Cortex of kidney (tissue), 1 donor: ENCODE data around the gene FRMD7.
"Not testable (repeated sequence)": the region's sequence is repeated elsewhere in the genome, so short reads cannot be mapped to it uniquely, and the experiment has no call there.

ENCODE experiments used
- DNase-seq: peaks from one replicate; lab custom pipeline; 2025; lab: John Stamatoyannopoulos, UW

FRMD7 gene, protein sequence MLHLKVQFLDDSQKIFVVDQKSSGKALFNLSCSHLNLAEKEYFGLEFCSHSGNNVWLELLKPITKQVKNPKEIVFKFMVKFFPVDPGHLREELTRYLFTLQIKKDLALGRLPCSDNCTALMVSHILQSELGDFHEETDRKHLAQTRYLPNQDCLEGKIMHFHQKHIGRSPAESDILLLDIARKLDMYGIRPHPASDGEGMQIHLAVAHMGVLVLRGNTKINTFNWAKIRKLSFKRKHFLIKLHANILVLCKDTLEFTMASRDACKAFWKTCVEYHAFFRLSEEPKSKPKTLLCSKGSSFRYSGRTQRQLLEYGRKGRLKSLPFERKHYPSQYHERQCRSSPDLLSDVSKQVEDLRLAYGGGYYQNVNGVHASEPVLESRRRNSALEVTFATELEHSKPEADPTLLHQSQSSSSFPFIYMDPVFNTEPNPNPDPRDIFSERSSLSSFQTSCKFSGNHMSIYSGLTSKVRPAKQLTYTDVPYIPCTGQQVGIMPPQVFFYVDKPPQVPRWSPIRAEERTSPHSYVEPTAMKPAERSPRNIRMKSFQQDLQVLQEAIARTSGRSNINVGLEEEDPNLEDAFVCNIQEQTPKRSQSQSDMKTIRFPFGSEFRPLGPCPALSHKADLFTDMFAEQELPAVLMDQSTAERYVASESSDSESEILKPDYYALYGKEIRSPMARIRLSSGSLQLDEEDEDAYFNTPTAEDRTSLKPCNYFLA

DNA sequence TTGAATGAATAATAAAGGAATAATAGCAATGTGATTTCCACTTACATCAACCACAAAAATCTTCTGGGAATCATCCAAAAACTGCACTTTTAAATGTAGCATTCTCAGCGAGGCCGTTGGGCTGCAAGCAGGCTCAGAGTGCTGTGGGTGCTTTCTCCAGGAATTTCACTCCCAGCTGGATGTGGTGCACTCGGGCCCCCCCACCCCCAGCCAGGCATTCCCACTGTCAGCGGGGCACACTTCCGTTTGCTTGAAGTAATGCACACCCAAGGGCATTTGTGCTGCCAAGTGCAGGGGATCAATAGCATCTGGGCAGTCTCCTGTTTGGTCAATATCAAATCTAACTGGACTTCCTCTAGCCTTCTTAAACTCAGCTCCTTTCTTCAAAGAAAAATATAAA is at the start of gene FRMD7:
FRMD7 (minus strand) TSS at position 278 of the 400 bp plus-strand sequence; CDS start at position 102, 176 bp downstream.
- DNase-seq: no peak

DNA sequence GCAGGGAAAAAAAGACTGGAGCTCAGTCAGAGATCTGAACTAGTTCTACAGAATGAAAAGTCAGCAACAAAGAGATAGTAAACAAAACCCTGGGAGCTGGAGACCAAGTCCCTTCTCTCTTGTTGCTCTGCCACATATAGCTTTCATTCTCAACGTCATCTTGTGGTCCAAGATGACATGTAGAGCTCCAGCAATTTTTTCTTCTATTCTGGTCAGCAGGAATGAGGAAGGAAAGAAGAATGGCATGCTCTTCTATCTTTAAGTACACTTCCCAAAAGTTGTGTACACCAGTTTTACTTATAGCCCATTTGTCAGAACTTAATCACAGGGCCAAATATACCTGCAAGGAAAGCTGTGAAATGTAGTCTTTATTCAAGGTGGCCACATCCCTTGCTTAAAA is 45.8 kb upstream of the FRMD7 start:
- DNase-seq: no peak

DNA sequence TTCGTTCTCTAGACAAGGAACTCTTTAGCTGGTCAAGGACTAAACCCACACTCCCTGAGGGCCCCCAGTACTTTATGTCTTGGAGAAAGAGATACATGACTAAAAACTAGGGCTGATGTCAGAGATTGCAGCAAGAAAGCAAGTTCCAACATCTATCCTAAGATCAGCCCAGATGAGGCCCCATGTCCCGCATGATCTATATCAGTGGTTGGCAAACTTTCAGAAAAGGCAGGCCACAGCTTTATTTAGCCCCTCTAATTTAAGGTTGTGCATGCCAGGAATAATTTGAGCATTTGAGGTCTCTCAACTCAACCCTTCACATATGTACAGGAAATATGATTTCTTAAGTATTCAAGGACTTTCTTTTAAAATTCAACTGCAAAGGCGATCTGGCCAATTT is 44.1 kb upstream of the FRMD7 start:
- DNase-seq: no peak

DNA sequence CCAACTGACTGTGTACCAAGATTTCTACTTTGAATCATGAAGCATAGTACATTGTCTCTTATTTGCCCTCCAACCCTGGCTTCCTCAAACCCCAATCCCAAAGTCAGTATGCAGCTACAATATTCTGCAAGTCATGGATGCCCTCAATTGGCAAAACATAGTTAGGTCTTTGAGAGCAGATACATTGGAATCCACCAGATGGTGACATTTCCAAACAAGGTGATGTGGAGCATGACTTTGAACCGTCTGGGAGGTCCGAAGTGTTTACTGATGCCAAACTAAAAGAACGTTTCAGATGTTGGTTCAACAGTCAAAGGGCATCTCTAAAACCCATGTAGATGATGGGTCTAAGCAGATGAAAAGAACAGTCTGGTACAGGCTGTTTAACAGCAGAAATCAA is 43.7 kb upstream of the FRMD7 start:
- DNase-seq: no peak

DNA sequence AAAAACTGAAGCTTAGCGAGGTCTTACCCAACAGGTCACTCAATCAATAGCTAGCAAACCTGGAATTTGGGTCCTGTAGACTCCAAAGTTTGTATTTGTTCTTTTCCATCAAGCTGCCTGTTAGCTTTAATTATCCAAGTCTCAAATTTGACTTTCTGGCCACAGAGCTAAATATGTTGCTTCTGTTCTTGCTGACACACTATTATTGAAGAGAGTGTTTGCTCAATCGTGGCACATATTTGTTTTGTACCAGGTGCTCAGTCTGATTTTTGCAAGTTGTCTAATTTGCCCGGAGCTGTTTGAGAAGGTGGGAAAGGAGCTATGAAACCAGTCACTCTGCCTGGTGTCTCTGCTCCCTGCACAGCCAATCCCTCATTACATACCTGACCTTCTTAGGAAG is 41.7 kb upstream of the FRMD7 start:
- DNase-seq: no peak

DNA sequence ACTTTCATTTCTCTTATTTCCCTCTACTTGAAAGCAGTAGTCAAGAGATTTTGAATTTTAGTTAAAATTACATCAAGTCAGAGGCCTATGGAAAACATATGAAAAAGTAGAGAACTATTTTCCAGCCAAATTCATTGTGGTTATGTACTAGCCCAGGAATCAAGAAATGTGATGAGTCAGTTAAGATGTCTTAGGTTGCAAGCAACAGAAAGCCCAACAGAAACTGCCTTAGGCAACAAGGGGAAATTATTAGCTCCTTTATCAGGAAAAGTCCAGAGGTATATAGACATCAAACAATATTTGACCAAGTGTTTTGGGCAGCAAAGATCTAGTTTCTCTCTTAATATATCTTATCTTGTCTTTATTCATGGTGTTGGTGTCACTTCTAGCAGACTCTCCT is 37.8 kb upstream of the FRMD7 start:
- no peak for DNase-seq

DNA sequence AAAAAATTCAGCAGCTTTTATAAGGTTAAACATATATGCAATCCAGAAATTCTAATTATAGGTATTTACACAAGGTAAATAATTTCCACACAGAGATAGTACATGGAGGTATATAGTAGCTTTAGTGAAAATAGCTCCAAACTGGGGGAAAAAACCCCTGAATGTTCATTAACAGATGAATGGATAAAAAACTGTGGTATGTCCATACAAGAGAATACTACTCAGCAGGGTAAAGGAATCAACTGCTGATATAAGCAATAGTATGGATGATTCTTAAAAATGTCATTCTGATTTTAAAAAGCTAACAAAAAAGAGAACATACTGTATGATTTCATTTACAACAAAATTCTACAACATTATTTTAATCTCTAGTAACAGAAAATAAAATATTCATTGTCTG is 37.2 kb upstream of the FRMD7 start:
- no peak for DNase-seq

DNA sequence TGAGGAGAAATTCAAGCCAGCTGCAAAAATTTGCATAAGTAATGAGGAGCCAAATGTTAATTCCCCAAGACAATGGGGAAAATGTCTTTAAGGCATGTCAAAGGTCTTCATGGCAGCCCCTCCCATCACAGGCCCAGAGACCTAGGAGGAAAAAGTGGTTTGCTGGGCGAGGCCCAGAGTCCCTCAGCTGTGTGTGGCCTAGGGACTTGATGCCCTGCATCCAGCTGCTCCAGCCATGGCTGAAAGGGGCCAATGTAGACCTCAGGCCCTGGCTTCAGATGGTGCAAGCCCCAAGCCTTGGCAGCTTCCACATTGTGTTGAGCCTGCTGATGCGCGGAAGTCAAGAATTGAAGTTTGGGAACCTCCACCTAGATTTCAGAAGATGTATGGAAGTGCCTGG is 35.3 kb upstream of the FRMD7 start:
- not testable (repeated sequence) for DNase-seq

DNA sequence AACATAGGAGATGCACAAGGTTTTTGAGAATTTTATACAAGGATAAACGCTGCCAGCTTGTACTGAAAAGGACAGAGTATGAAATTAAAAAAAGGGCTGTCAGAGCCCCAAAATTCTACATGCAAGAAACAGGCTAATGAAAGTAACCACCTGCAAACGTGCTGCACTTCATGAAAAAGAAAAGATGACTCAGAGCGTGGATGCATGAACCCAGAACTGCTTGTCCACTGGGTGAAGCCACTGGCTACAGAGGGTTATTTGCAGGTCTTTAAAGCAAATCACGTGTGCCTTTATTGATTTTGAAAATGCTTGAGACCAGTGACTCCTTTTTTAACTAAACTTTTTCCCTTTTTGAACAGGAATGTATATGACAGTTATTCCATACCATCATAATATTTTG is 25.3 kb upstream of the FRMD7 start:
- DNase-seq: no peak

DNA sequence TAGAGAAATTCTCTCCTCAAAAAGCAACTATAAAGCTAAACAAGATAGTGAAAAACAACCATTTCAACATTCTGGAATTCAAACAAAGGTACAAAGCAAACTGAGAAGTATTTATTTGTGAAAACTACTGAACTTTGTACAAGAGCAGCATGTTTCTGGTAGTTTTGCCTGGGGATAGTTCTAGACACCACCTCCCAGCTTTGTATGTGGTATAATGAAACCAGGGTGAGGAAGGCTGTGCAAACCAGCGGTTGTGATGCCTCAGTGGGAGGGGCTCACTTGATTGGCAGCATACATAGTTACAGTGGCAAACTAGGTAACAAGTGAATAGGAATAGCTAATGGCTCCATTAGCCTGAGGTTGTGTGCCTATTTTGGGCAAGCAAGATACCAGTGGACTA is 18.6 kb upstream of the FRMD7 start:
- DNase-seq: no peak

DNA sequence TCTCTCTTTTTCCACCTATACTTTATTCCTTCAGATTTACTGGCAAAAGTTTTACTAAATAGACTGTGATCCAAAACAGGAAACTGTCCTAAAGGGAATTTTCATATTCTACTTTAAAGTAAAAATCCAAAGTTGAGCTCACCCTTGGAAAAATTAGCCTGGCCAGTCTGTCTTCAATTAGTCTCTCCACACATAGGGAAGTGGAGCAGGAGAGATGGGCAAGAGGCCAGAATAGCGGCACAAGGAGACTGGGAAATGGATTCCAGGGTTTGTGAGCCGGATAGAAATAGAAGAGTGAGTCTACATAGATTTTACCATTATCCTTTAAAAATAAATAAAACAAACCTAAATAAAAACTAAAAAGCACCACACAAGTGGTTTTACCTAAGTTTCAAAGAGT is 16.2 kb upstream of the FRMD7 start:
- DNase-seq: no peak

DNA sequence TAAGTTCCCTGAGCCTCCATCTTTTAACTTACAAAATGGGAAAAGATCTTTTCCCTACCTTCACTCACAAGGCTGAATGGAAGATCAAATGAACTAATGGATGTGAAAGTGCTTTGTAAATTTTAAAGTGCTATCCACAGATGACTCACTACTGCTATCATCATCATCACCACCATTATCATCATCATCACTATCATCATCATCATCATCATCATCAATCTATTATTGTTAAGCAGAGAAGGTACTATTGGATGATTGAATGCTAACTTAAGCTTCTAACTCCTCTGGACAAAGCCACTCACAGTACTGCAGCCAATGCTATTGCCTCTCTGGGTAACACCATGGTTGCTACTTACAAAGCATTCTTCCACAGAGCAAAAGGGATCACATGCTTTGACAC is 1.9 kb downstream of the FRMD7 start:
- DNase-seq: no peak

DNA sequence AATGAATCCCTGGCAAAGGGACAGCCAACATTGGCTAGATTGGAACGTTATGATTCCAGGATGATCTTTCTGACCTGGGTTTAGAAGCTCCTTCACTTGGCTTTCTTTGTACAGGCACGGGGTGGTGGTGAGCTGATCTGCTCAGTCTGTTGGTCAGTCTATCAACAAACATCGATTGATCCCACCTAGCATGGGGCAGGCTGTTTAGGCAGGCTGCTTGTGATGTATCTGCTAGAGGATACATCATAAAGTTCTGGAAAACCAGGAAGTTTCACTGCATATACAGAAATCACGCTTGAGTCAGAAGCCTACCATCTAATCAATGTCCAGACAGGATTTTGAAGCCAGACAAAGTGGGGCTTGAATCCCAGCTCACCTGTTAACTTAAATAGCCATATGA is 6.9 kb downstream of the FRMD7 start:
- no peak for DNase-seq

DNA sequence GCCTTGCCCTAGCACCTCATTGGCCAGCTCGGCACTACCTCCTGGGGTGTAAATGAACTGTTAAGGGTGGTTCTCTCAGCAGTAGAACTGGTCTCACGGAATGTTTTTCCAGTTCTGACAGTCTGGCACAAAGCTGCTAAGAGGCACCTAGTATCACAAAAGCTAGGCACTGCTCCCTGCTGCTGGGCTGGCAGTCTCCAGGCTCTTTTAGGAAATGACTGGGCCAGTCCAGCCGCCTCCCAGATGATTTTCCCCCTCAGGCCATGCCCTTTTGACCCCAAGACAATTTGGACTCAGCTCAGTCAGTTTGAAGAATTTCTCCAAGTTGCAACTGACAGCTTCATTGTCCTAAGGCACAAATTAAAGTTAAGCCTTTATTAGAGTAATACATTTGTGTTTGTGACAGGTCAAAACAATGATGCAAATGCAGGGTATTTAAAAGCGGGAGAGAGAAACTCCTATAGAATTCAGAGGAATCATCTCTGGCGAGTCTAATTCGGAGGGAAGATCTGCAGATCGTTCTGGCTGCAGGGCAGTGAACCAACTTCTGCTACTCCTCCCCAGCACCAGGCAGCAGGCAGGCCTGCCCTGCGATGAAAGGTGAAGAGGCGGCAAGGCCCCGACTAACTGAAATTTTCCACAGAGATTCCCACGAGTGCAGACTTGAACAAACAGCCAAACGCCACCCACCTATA is 7.9 kb downstream of the FRMD7 start:
- no peak for DNase-seq

DNA sequence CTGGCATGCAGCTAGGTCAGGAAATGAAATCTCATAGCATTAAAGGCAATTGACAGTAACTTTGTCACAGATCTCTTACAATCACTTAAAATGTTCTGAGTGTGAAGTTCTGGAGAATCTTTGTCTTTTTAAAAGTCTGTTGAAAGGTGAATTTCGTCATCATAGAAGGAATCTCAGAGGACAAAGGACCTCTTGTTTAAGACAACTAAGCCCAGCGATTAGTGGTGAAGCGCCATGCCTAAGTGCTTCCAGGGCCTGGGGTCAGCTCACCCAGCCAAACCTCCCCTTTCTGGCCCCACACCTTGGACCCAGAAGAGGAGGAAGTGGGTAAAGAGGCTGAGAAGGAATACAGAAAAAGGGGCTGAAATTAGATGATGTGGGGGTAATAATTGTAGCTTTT is 8.5 kb downstream of the FRMD7 start:
- DNase-seq: no peak

DNA sequence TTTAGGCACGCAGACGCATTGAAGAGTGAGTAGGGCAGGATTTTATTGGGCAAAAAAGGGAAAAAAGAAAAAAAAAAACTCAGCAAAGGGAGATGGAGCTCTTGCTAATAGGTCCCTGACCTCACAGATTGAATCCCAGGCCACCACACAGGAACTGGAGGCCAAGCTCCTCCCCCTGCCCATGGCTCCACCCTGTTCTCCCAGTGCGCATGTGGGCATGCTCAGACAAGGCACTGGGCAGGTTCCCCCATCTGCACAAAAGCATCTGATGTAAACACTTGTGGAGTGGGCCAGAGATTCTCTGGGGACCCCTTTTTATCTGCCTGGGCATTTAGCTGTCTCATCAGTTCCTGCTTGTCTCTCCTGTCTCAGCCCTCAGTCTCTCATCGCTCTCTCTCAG is 9.5 kb downstream of the FRMD7 start:
- DNase-seq: no peak

DNA sequence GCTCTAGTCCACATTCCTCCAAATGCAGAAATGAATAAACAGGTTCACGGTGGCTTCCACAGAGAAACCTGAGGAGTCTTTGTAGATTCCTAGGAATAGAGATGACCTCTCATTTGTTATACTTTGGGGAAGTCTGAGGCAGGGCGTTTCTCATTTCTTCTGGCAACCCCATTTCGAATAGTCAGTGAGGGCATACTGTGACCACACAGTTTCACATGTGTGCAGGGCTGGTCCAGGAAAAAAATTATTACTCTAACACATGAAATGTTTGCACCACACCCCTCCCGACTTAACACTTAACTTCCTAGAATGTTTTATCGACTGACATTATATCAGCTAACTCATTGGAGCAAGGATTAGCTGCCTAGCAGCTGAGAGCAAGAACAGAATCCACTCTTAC is 12.0 kb downstream of the FRMD7 start:
- no peak for DNase-seq

DNA sequence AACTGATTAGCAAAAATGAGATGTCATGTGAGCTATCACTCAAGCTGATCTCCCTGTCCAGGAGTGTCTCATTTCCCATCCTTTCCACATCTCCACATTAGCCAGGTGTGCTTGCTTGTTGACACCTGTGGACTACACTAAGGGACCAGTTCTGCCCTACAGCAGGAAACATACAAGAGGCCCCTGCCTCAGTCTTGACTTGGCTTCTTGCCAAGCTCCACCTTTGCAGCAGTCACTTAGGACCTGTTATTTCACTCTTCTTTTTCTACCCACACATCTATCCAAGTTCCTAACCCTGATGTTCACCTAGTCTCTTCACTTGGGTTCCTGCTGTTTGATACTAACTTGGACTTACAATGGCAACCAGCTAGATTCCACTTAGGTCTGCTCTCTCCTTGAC is 13.2 kb downstream of the FRMD7 start:
- DNase-seq: no peak

DNA sequence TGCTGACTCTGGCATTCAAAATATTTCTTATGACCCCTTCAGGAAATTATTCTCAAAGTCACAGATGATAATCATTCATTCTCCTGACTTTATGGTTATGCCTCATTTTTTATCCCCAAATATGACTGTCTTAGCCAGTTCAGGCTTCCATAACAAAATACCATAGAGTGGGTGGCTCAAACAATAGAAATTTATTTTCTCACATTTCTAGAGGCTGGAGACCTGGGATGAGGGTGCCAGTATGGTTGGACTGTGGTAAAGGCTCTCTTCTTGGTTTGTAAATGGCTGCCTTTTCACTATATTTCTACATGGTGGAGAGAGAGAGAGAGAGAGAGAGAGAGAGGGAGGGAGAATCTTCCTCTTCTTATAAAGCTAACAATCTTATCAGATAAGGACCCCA is 20.5 kb downstream of the FRMD7 start:
- no peak for DNase-seq

DNA sequence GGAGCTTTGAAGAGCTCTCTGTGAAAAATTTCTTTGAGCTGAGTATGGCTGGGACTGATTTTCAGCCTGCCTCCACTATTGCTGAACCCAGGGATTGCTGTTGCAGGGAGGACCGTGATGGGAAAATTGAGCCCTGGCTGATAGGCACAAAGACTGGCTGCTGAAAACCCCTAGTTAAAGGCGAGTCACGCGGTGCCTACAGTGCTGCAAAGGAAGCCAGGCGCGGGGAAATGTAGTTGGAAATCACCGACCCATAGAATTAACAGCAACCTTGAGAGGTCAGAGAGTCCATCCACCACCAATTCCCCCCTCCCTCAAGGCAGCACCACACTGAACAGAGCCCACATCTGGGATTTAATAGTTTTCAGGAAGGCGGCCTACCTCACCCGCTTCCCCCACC is 26.0 kb downstream of the FRMD7 start:
- DNase-seq: no peak

DNA sequence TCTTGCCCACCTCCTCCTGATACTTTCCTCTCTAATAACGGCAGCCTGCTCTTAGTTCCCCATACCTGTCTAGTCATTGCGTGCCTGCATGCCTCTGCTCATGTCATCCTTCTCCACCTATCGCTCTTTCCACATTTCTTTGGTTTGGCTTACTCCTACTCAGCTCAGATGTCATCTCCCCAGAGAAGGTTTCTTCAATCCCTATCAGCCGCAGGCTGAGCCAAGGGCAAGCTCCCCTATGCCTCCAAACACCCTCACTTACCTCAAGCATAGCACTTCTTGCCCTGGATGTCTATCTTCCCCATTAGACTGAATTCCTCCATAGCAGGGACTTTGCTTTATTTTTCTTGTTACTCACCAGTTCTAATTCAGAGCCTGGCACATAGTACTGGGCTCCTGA is 26.6 kb downstream of the FRMD7 start:
- DNase-seq: no peak

DNA sequence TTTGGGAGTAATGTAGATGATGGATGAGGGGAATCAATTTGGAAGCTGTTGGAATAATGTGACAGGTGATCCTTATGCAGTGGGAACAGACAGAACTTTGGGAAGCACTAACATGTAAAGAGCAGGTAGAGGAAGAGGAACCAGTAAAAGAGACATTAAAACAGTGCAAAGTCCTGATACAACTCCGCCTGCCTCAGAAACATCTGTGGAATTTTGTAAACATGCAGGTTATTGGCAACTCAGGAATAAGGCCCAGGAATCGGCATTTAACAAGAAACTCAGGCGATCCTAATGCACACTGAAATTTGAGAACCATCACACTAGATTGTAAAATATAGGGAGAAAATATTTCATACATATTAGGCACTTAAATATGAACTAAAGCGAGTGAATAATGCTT is 29.1 kb downstream of the FRMD7 start:
- not testable (repeated sequence) for DNase-seq

DNA sequence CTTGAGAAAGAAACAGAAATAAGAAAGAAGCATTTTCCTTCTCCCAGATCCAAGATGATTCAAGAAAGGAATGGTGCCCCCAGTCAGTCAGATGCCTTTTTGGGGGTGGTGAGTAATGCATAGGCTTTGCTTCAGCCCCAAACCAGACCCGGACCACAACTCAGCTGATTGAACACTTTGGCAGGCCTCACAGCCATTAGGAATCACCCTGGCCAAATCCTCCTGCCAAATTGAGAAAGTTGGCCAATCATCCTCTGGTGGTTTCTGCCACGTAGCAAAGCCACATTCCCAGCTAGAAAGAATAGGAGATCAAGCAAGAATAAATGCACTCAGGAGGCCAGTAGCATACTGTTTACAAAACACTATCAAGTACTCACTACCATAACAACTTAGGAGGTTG is 33.7 kb downstream of the FRMD7 start:
- no peak for DNase-seq
